HG03342 (cell line): Measurements from ENCODE around the gene SMAD7.

ENCODE experiments used
- ATAC-seq: cut with Tn5 transposase; IDR thresholded peaks from one replicate; pipeline ENCODE4 v1.9.1; 2021; ENCODE audit warnings: mild to moderate bottlenecking, moderate library complexity; ENCODE audit not compliant: unreplicated experiment

SMAD7 gene

GRCh38 chr18:48917579-48918517 lies 32.9 kb downstream of the SMAD7 start:
- no peak for ATAC-seq

GRCh38 chr18:48915626-48916425 lies 34.9 kb downstream of the SMAD7 start:
- no peak for ATAC-seq

GRCh38 chr18:48914581-48915251 lies 36.0 kb downstream of the SMAD7 start:
- ATAC-seq: no peak

GRCh38 chr18:48913775-48914174 lies 37.0 kb downstream of the SMAD7 start:
- ATAC-seq: no peak

GRCh38 chr18:48913201-48913600 lies 37.6 kb downstream of the SMAD7 start:
- no peak for ATAC-seq

- ATAC-seq: no peak
Measured at GRCh38 chr18:48910972-48911545, 39.7 kb downstream of the SMAD7 start.

GRCh38 chr18:48909721-48910120 lies 41.0 kb downstream of the SMAD7 start:
- ATAC-seq: no peak

- no peak for ATAC-seq
Measured at GRCh38 chr18:48908916-48909315, 41.8 kb downstream of the SMAD7 start.

GRCh38 chr18:48905513-48905912 lies 45.3 kb downstream of the SMAD7 start:
- ATAC-seq: no peak

- ATAC-seq: no peak
Measured at GRCh38 chr18:48904847-48905394, 45.8 kb downstream of the SMAD7 start.

GRCh38 chr18:48904091-48904490 lies 46.7 kb downstream of the SMAD7 start:
- no peak for ATAC-seq

GRCh38 chr18:48902856-48903601 lies 47.7 kb downstream of the SMAD7 start:
- no peak for ATAC-seq

GRCh38 chr18:48902023-48902855 lies 48.5 kb downstream of the SMAD7 start:
- ATAC-seq: no peak

GRCh38 chr18:48901145-48902022 lies 49.4 kb downstream of the SMAD7 start:
- ATAC-seq: no peak

GRCh38 chr18:48900469-48900868 lies 50.3 kb downstream of the SMAD7 start:
- no peak for ATAC-seq

GRCh38 chr18:48899558-48900174 lies 51.1 kb downstream of the SMAD7 start:
- no peak for ATAC-seq

GRCh38 chr18:48898521-48898920 lies 52.2 kb downstream of the SMAD7 start:
- ATAC-seq: no peak

GRCh38 chr18:48897531-48897930 lies 53.2 kb downstream of the SMAD7 start:
- ATAC-seq: no peak
